Ascending aorta (tissue), 2 donors: ENCODE results near the gene ANKRD27. TPM values are rescaled to one million over a fixed set of nuclear protein-coding genes. Genes with fewer than 3 reads are reported as not detected.

Experiments used
- DNase-seq, 2 donors: peaks; one replicate each; pipeline ENCODE4 v3.0.0-alpha.2; 2019; ENCODE audit warnings: low spot score in 2 of 2
- H3K27ac ChIP-seq, 2 donors: fragments of 200-600 bp; sonication (generic); one replicate each; pipeline ENCODE4 v1.5.1; 2016 to 2017; ENCODE audit warnings: mild to moderate bottlenecking in 1 of 2
- H3K27me3 ChIP-seq: fragments of 200-600 bp; sonication (generic); one replicate; pipeline ENCODE4 v1.5.1; 2017
- H3K36me3 ChIP-seq, 2 donors: fragments of 200-600 bp; sonication (generic); one replicate each; pipeline ENCODE4 v1.5.1; 2016
- H3K4me1 ChIP-seq, 2 donors: fragments of 200-600 bp; sonication (generic); one replicate each; pipeline ENCODE4 v1.5.1; 2016 to 2017; ENCODE audit warnings: mild to moderate bottlenecking in 1 of 2
- H3K4me3 ChIP-seq, 2 donors: fragments of 200-600 bp; sonication (generic); one replicate each; pipeline ENCODE4 v1.5.1; 2016 to 2017; ENCODE audit warnings: mild to moderate bottlenecking in 1 of 2
- H3K9me3 ChIP-seq, 2 donors: fragments of 200-600 bp; sonication (generic); one replicate each; pipeline ENCODE4 v1.5.1; 2016
- intact Hi-C: fragments of 100-400 bp; cut with DNase I; formaldehyde crosslinking; loops from one replicate; pipeline ENCODE4 v1.15.1; 2023
- total RNA-seq: library from RNA; depleted of rRNA; stranded (reverse); fragments of >200 nt; gene quantifications from one replicate; pipeline ENCODE4 v1.1.0, GENCODE V29; 2016
- TF ChIP-seq, protein P1 (sequence below), 3 experiments: fragments of 200-600 bp in 2 of 3; fragments of 450-650 bp in 1 of 3; sonication (generic) in 2 of 3; IDR thresholded peaks; one replicate each; pipeline ENCODE4 v1.5.1; 2016 to 2019; ENCODE audit warnings: antibody characterized with exemption in 3 of 3, mild to moderate bottlenecking in 1 of 3, moderate library complexity in 1 of 3

The ANKRD27 gene
- total RNA-seq, 1 donor from 2014 or later = 17.3 TPM

DNA sequence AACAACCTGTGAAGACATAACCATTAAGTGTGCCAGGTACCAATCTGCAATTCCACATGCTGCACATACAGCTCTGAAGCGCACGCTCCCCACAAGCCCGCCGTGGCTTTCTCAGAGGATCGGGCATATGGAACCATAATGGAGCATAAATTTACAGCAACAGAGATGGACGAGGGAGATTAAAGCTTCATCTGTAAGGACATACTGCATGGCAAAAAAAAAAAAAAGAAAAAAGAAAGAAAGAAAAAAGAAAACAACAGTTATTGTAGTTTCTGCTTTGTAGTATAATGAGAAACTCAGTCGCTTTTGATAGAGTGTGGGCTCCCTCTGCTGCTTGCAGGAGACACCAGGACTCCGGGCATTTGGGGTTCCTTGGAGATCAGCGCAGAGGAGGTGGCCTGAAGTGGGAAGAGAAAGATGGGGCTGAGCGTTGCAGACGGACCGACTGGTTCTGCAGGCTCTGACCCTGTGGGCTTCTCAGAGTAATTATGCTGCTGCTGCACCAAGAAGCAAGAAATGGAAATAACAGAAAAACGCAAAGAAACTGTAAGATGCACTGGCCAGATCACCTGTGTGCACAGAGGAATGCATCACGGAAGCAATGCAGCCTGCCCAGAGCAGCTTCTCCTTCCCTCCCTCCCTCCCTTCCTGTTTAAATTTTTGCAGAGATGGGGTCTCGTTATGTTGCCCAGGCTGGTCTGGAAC is 104.7 kb downstream of the ANKRD27 start:
- no peaks in the 10 kb centered on the region for H3K27me3 ChIP-seq
- no peaks in the 10 kb centered on the region for H3K4me1 ChIP-seq
- TF ChIP-seq, protein P1, sequence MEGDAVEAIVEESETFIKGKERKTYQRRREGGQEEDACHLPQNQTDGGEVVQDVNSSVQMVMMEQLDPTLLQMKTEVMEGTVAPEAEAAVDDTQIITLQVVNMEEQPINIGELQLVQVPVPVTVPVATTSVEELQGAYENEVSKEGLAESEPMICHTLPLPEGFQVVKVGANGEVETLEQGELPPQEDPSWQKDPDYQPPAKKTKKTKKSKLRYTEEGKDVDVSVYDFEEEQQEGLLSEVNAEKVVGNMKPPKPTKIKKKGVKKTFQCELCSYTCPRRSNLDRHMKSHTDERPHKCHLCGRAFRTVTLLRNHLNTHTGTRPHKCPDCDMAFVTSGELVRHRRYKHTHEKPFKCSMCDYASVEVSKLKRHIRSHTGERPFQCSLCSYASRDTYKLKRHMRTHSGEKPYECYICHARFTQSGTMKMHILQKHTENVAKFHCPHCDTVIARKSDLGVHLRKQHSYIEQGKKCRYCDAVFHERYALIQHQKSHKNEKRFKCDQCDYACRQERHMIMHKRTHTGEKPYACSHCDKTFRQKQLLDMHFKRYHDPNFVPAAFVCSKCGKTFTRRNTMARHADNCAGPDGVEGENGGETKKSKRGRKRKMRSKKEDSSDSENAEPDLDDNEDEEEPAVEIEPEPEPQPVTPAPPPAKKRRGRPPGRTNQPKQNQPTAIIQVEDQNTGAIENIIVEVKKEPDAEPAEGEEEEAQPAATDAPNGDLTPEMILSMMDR (IDR thresholded peaks at IDR 0.05) = peak in 2 of 3 experiments; percentile 15 to 47
- intact Hi-C loops = no loop called here
- DNase-seq = no peak
- H3K36me3 ChIP-seq = no peaks in the 10 kb centered on the region
- H3K4me3 ChIP-seq = no peak overlapping the region
- no peaks in the 10 kb centered on the region for H3K9me3 ChIP-seq
- H3K27ac ChIP-seq = no peak overlapping the region

DNA sequence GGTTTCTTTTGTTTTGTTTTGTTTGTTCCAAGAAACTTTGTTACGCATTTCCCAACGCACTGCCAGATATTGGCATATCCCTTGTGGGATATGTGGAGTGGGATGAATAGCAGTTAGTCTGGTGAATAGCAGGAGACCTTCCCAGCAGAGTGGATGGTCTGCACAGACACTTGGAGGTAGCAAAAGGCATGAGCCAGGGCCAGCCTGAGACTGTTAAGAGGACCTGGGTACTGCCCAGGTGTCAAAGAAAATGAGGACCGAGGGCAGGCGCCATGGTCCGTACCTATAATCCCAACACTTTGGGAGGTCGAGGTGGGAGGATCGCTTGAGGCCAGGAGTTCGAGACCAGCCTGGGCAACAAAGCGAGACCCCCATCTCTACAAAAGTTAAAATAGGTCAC is 107.5 kb downstream of the ANKRD27 start:
- Histone ChIP-seq H3K27ac (no peak overlapping the region), H3K27me3 (no peaks in the 10 kb centered on the region), H3K4me3 (no peak overlapping the region), H3K9me3 (no peaks in the 10 kb centered on the region), H3K36me3 (no peaks in the 10 kb centered on the region), H3K4me1 (no peaks in the 10 kb centered on the region)
- intact Hi-C loops = no loop called here
- DNase-seq = no peak
- TF ChIP-seq, protein P1 (IDR thresholded peaks at IDR 0.05) = no peak

DNA sequence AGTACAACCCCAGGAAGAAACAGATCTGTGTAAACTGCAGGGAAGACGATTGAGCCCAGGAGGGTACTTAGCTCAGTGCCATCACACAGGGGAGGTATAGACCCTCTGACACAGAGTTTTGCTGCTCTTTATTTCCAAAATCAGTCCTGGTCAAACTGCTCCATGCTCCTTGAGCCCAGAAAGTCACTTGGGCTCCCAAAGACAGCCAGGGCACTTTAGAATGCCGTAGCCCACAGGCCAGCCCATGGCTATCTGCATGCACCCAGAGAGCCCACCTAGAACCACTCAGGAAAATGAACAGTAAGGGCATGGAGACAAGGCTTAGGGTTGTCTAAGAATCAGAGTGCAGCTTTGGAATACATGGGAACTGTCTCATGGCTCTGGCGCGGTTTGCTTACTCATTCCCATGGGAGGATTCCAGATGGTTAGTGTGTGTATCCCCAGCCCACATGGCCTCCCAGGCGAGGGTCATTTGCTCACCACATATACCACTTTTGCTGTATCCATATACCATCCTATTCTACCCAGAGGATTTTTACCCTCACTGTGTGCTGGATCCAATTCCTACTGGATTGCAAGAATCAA is 108.6 kb downstream of the ANKRD27 start:
- intact Hi-C loops = no loop called here

DNA sequence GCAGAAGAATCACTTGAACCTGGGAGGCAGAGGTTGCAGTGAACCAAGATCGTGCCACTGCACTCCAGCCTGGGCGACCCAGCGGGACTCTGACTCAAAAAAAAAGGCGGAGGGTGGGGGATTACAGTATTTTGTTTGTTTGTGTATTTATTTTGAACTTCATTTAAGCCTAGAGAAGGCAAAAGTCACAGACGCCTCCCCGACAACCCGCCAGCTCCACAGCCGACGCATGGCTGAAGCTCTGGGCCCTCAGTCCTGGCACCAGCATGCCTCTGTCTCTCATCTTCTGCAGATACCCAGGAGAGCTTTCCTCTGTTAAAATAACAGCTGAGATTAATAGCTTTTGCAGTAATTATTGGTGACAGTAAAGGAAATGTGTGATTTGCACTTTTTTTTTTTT is 111.2 kb downstream of the ANKRD27 start:
- DNase-seq = no peak
- H3K4me1 ChIP-seq = no peaks in the 10 kb centered on the region
- H3K36me3 ChIP-seq = no peaks in the 10 kb centered on the region
- intact Hi-C loops = no loop called here
- TF ChIP-seq, protein P1 (IDR thresholded peaks at IDR 0.05) = no peak
- no peak overlapping the region for H3K27ac ChIP-seq
- H3K4me3 ChIP-seq = no peak overlapping the region
- no peaks in the 10 kb centered on the region for H3K27me3 ChIP-seq
- no peaks in the 10 kb centered on the region for H3K9me3 ChIP-seq

More for the DNA sequence above, 108.6 kb downstream of the ANKRD27 start:
- DNase-seq = no peak
- TF ChIP-seq, protein P1 (IDR thresholded peaks at IDR 0.05) = no peak
- H3K27ac ChIP-seq = no peak overlapping the region
- no peaks in the 10 kb centered on the region for H3K4me1 ChIP-seq
- H3K36me3 ChIP-seq = no peaks in the 10 kb centered on the region
- H3K4me3 ChIP-seq = no peak overlapping the region
- H3K9me3 ChIP-seq = no peaks in the 10 kb centered on the region
- H3K27me3 ChIP-seq = no peaks in the 10 kb centered on the region

DNA sequence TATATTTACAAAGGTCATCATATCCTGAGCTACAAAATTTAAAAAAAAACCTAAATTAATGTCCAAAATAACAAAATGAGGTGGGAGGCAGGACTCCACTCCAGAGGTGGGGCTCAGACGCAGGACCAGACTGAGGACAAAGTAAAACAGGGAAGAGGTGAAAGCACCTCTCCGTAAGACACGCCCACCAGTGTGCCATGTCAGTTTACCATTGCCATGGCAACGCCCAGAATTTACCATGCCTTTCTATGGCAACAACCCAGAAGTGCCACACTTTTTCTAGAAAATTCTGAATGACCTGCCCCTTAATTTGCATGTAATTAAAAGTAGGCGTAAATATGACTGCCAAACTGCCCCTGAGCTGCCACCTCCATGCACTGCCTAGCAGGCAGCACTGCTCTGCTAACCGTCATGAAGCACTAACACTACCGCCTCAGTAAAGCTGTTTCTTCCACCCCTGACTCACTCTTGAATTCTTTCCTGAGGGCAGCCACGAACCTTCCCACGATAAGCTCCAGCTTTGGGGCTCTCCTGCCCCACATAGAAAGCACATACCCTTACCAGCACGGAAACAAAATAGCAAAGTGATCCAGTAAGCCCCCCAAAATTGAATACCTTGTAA is 116.3 kb downstream of the ANKRD27 start:
- intact Hi-C loops = no loop called here
- H3K27ac ChIP-seq = no peak overlapping the region
- DNase-seq = no peak
- H3K4me3 ChIP-seq = no peak overlapping the region
- TF ChIP-seq, protein P1 (IDR thresholded peaks at IDR 0.05) = no peak
- H3K27me3 ChIP-seq = no peaks in the 10 kb centered on the region
- H3K9me3 ChIP-seq = no peaks in the 10 kb centered on the region
- no peaks in the 10 kb centered on the region for H3K4me1 ChIP-seq
- H3K36me3 ChIP-seq = no peaks in the 10 kb centered on the region
